NT2/D1 (cell line): ENCODE data around the gene LRRC61.

Experiments used
- SUZ12 ChIP-seq: IDR thresholded peaks from 2 replicates; pipeline ENCODE4 v1.6.1; 2011; ENCODE audit not compliant: insufficient read length, insufficient read depth; ENCODE audit errors: extremely low read depth
- YY1 ChIP-seq: IDR thresholded peaks from 2 replicates; pipeline ENCODE4 v1.6.1; 2011; ENCODE audit not compliant: insufficient read length, insufficient read depth
- ZNF274 ChIP-seq: IDR thresholded peaks from 2 replicates; pipeline ENCODE4 v1.6.1; 2011; ENCODE audit warnings: mild to moderate bottlenecking, low read depth, low read length

- TF ChIP-seq YY1: no peak
- TF ChIP-seq SUZ12: no peak
- no peak for TF ChIP-seq ZNF274
Observed at GRCh38 chr7:150326657-150327268, 3.6 kb downstream of the LRRC61 start.
